IMR-90 (cell line): ENCODE data around the gene BPIFA3. TPM values are rescaled to one million over a fixed set of nuclear protein-coding genes. Genes with fewer than 3 reads are reported as not detected.

Source experiments
- ATAC-seq: fragments of 200-7000 bp; cut with Tn5 transposase; 2 replicates; pipeline ENCODE4 v1.9.1; 2020; ENCODE audit warnings: low read depth, mild to moderate bottlenecking, moderate library complexity
- BruUV-seq: library from RNA; stranded (reverse); fragments of 400-500 nt; replicated peaks from 2 replicates; lab custom pipeline; 2021; lab: Mats Ljungman, UMichigan
- CTCF ChIA-PET: fragments of 300-600 bp; formaldehyde crosslinking; extraction: SDS; loops from one replicate; lab custom pipeline; 2021; ENCODE audit warnings: antibody characterized with exemption; lab: Yijun Ruan, JAX
- POLR2A ChIA-PET: fragments of 300-600 bp; sonication (Branson Sonifier 250); formaldehyde crosslinking; loops from one replicate; lab custom pipeline; 2022; ENCODE audit warnings: antibody characterized with exemption; ENCODE audit not compliant: unreplicated experiment; lab: Charles Lee
- DNase-seq: peaks from one replicate; pipeline ENCODE4 v3.0.0; 2013
- H2AFZ ChIP-seq: replicated peaks from 2 replicates; pipeline ENCODE3; 2013; ENCODE audit warnings: low read length, mild to moderate bottlenecking; ENCODE audit not compliant: poor library complexity
- H2AK5ac ChIP-seq: 2 replicates; pipeline ENCODE4 v1.6.1; 2013; ENCODE audit warnings: low read depth, low read length, inconsistent platforms
- H2AK9ac ChIP-seq: replicated peaks from 2 replicates; pipeline ENCODE3; 2013; ENCODE audit warnings: mild to moderate bottlenecking, low read depth, low read length, moderate library complexity; ENCODE audit not compliant: poor library complexity
- H2BK120ac ChIP-seq: 2 replicates; pipeline ENCODE4 v1.6.1; 2013; ENCODE audit warnings: low read depth, low read length, inconsistent platforms
- H2BK15ac ChIP-seq: 3 replicates; pipeline ENCODE4 v1.6.1; 2013; ENCODE audit warnings: low read depth, low read length, inconsistent platforms
- H2BK20ac ChIP-seq: 2 replicates; pipeline ENCODE4 v1.6.1; 2013; ENCODE audit warnings: low read depth, mild to moderate bottlenecking, inconsistent platforms, low read length, moderate library complexity
- H2BK5ac ChIP-seq: 2 replicates; pipeline ENCODE4 v1.6.1; 2013; ENCODE audit warnings: mild to moderate bottlenecking, low read depth, low read length, inconsistent platforms; ENCODE audit not compliant: poor library complexity, severe bottlenecking
- H3K14ac ChIP-seq: replicated peaks from 2 replicates; pipeline ENCODE4 v1.6.1; 2013; ENCODE audit warnings: low read depth, low read length, inconsistent platforms
- H3K18ac ChIP-seq: 2 replicates; pipeline ENCODE4 v1.6.1; 2013; ENCODE audit warnings: low read depth, low read length, control low read depth
- H3K23ac ChIP-seq: 2 replicates; pipeline ENCODE4 v1.6.1; 2013; ENCODE audit warnings: low read depth, low read length, inconsistent platforms
- H3K27ac ChIP-seq: 2 replicates; pipeline ENCODE4 v1.5.1; 2013; ENCODE audit warnings: mild to moderate bottlenecking, control low read depth, low read length; ENCODE audit not compliant: insufficient read depth
- H3K27me3 ChIP-seq: 2 replicates; pipeline ENCODE4 v1.6.1; 2013; ENCODE audit warnings: low read length; ENCODE audit not compliant: control insufficient read depth, insufficient read depth
- H3K36me3 ChIP-seq: 2 replicates; pipeline ENCODE4 v1.6.1; 2013; ENCODE audit warnings: low read length, mixed read lengths; ENCODE audit not compliant: control insufficient read depth, insufficient read depth
- H3K4ac ChIP-seq: 2 replicates; pipeline ENCODE4 v1.6.1; 2013; ENCODE audit warnings: low read depth, low read length, inconsistent platforms
- H3K4me1 ChIP-seq: 2 replicates; pipeline ENCODE4 v1.6.1; 2013; ENCODE audit warnings: low read length, mixed read lengths; ENCODE audit not compliant: control insufficient read depth, insufficient read depth
- H3K4me2 ChIP-seq: 2 replicates; pipeline ENCODE4 v1.6.1; 2013; ENCODE audit warnings: low read depth, mild to moderate bottlenecking, control low read depth, low read length, moderate library complexity
- H3K4me3 ChIP-seq: 2 replicates; pipeline ENCODE4 v1.5.1; 2013; ENCODE audit warnings: low read depth, mild to moderate bottlenecking, control low read depth, low read length, moderate library complexity; ENCODE audit not compliant: insufficient read depth
- H3K56ac ChIP-seq: 2 replicates; pipeline ENCODE4 v1.6.1; 2013; ENCODE audit warnings: low read length, inconsistent platforms; ENCODE audit not compliant: insufficient read depth; ENCODE audit errors: extremely low read depth
- H3K79me1 ChIP-seq, 2 experiments: 2 replicates each; pipeline ENCODE4 v1.6.1; 2013; ENCODE audit warnings: low read length in 2 of 2, inconsistent platforms in 1 of 2, low read depth in 1 of 2
- H3K9ac ChIP-seq: 2 replicates; pipeline ENCODE4 v1.6.1; 2013; ENCODE audit warnings: low read depth, low read length, control low read depth
- H3K9me1 ChIP-seq: 2 replicates; pipeline ENCODE4 v1.6.1; 2013; ENCODE audit warnings: low read length, inconsistent platforms; ENCODE audit not compliant: insufficient read depth
- H3K9me3 ChIP-seq: 2 replicates; pipeline ENCODE4 v1.6.1; 2013; ENCODE audit warnings: low read length; ENCODE audit not compliant: control insufficient read depth, insufficient read depth
- H4K20me1 ChIP-seq: 2 replicates; pipeline ENCODE4 v1.6.1; 2013; ENCODE audit warnings: low read length, inconsistent platforms; ENCODE audit not compliant: insufficient read depth
- H4K5ac ChIP-seq: 2 replicates; pipeline ENCODE4 v1.6.1; 2013; ENCODE audit warnings: mild to moderate bottlenecking, low read depth, low read length, control low read depth
- H4K8ac ChIP-seq, 2 experiments: 2 replicates each; pipeline ENCODE4 v1.6.1; 2013; ENCODE audit warnings: low read depth in 2 of 2, low read length in 2 of 2, control low read depth in 1 of 2, inconsistent platforms in 1 of 2
- H4K91ac ChIP-seq: 2 replicates; pipeline ENCODE4 v1.6.1; 2013; ENCODE audit warnings: low read depth, low read length, inconsistent platforms; ENCODE audit not compliant: insufficient read depth
- BHLHE40 ChIP-seq: fragments of 150-350 bp; IDR thresholded peaks from 2 replicates; pipeline ENCODE4 v1.6.1; 2016; ENCODE audit warnings: mild to moderate bottlenecking, low read depth, low read length
- CEBPB ChIP-seq: IDR thresholded peaks from 2 replicates; pipeline ENCODE4 v1.6.1; 2012; ENCODE audit warnings: low read depth, low read length, improper control_type of control experiment
- CHD1 ChIP-seq: IDR thresholded peaks from 2 replicates; pipeline ENCODE4 v1.6.1; 2012; ENCODE audit warnings: low read depth, low read length, improper control_type of control experiment
- CTCF ChIP-seq: conservative IDR thresholded peaks from 2 replicates; pipeline ENCODE4 v1.5.1; 2012; ENCODE audit warnings: mild to moderate bottlenecking, low read depth, low read length, improper control_type of control experiment
- FOS ChIP-seq: fragments of 150-350 bp; IDR thresholded peaks from 2 replicates; pipeline ENCODE4 v1.6.1; 2016; ENCODE audit warnings: low read depth, low read length
- MAFK ChIP-seq: IDR thresholded peaks from 2 replicates; pipeline ENCODE4 v1.6.1; 2012; ENCODE audit warnings: low read depth, low read length, improper control_type of control experiment
- MAZ ChIP-seq: IDR thresholded peaks from 2 replicates; pipeline ENCODE4 v1.6.1; 2012; ENCODE audit warnings: low read depth, mild to moderate bottlenecking, low read length, improper control_type of control experiment, moderate library complexity, borderline replicate concordance
- MXI1 ChIP-seq: IDR thresholded peaks from 2 replicates; pipeline ENCODE4 v1.6.1; 2012; ENCODE audit warnings: low read depth, mild to moderate bottlenecking, low read length, moderate library complexity, borderline replicate concordance
- NFE2L2 ChIP-seq: fragments of 150-350 bp; IDR thresholded peaks from 2 replicates; pipeline ENCODE4 v1.6.1; 2016; ENCODE audit warnings: low read depth, mild to moderate bottlenecking, low read length
- RAD21 ChIP-seq: IDR thresholded peaks from 2 replicates; pipeline ENCODE4 v1.6.1; 2012; ENCODE audit warnings: low read length, improper control_type of control experiment
- RCOR1 ChIP-seq: IDR thresholded peaks from 2 replicates; pipeline ENCODE4 v1.6.1; 2012; ENCODE audit warnings: mild to moderate bottlenecking, low read length, improper control_type of control experiment; ENCODE audit not compliant: insufficient replicate concordance
- RFX5 ChIP-seq: IDR thresholded peaks from 2 replicates; pipeline ENCODE4 v1.8.0; 2012; ENCODE audit warnings: low read depth, mild to moderate bottlenecking, low read length, moderate library complexity
- WGBS, 2 experiments: methylation state at CpG; one replicate each; pipeline versions ENCODE4 v1.1.5 to v1.1.7; 2013; ENCODE audit warnings: missing lambda C conversion rate in 2 of 2; ENCODE audit not compliant: insufficient read length in 1 of 2; ENCODE audit errors: extremely low coverage in 2 of 2; 5-methylcytosine and 5-hydroxymethylcytosine counted together
- dilution Hi-C: fragments of 300-500 bp; cut with HindIII; formaldehyde crosslinking; loops from one replicate; pipeline ENCODE4 v1.14.3; 2018; ENCODE audit warnings: low sequenced_read_pairs; ENCODE audit not compliant: unreplicated experiment
- in situ Hi-C: fragments of 300-500 bp; cut with MboI; formaldehyde crosslinking; loops from 3 replicates; pipeline ENCODE4 v1.14.3; 2019; ENCODE audit warnings: low sequenced_read_pairs, inconsistent platforms, mixed read lengths
- intact Hi-C: fragments of 100-400 bp; cut with micrococcal nuclease; formaldehyde crosslinking; loops from 2 replicates; pipeline ENCODE4 v1.10.0; 2022
- polyA plus RNA-seq, 3 experiments: library from polyadenylated mRNA; depleted of rRNA; stranded (reverse); fragments of >200 nt; gene quantifications; 2 replicates each; pipeline ENCODE4 v1.2.3, GENCODE V29; 2012; ENCODE audit warnings: low replicate concordance in 1 of 3
- total RNA-seq: library from RNA; depleted of rRNA; stranded (reverse); fragments of >200 nt; gene quantifications from 2 replicates; pipeline ENCODE4 v1.2.3, GENCODE V29; 2012
- TF ChIP-seq, protein P1 (sequence below): fragments of 150-350 bp; IDR thresholded peaks from 2 replicates; pipeline ENCODE4 v1.6.1; 2016; ENCODE audit warnings: low read depth, mild to moderate bottlenecking, low read length, moderate library complexity, borderline replicate concordance
- TF ChIP-seq, protein P2 (sequence below): fragments of 150-350 bp; IDR thresholded peaks from 2 replicates; pipeline ENCODE4 v1.6.1; 2017; ENCODE audit warnings: mild to moderate bottlenecking, antibody characterized with exemption, low read length, low read depth

Gene BPIFA3
- total and polyA plus RNA-seq, 2 of the 4 experiments (the other 2 are of a cell fraction): not detected

- H3K4ac ChIP-seq: no peak overlapping the region
- no peak overlapping the region for H2BK120ac ChIP-seq
- dilution Hi-C loops: no loop called here
- H3K9ac ChIP-seq: no peak overlapping the region
- no peaks in the 10 kb centered on the region for H3K79me1 ChIP-seq
- no peak overlapping the region for H2AFZ ChIP-seq
- in situ Hi-C loops: no loop called here
- no peak overlapping the region for H4K8ac ChIP-seq
- H3K27me3 ChIP-seq: no peaks in the 10 kb centered on the region; the same call in 1 of the 2 replicates
- no peak for ATAC-seq
- H4K91ac ChIP-seq: no peak overlapping the region
- ChIA-PET CTCF (no interaction called here), POLR2A (no interaction called here)
- H3K4me2 ChIP-seq: no peak overlapping the region
- no peak overlapping the region for H3K27ac ChIP-seq
- no peaks in the 10 kb centered on the region for H3K9me1 ChIP-seq
- intact Hi-C loops: no loop called here
- 25% methylated on average over 1 of the region's 3 CpGs; no CpG with 5 or more reads in 1 of the 2 experiments for WGBS, 2 experiments
- H2AK9ac ChIP-seq: no peak overlapping the region
- H3K9me3 ChIP-seq: no peaks in the 10 kb centered on the region
- no peak overlapping the region for H3K18ac ChIP-seq
- no peak overlapping the region for H3K56ac ChIP-seq
- no peak for DNase-seq
- H3K4me1 ChIP-seq: no peaks in the 10 kb centered on the region
- TF ChIP-seq RCOR1 (no peak), BHLHE40 (no peak), NFE2L2 (no peak), MAFK (no peak), RFX5 (no peak), FOS (no peak), MAZ (no peak), RAD21 (no peak), CTCF (no peak), MXI1 (no peak), CEBPB (no peak), CHD1 (no peak)
- TF ChIP-seq, protein P1, sequence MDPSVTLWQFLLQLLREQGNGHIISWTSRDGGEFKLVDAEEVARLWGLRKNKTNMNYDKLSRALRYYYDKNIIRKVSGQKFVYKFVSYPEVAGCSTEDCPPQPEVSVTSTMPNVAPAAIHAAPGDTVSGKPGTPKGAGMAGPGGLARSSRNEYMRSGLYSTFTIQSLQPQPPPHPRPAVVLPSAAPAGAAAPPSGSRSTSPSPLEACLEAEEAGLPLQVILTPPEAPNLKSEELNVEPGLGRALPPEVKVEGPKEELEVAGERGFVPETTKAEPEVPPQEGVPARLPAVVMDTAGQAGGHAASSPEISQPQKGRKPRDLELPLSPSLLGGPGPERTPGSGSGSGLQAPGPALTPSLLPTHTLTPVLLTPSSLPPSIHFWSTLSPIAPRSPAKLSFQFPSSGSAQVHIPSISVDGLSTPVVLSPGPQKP: no peak
- TF ChIP-seq, protein P2, sequence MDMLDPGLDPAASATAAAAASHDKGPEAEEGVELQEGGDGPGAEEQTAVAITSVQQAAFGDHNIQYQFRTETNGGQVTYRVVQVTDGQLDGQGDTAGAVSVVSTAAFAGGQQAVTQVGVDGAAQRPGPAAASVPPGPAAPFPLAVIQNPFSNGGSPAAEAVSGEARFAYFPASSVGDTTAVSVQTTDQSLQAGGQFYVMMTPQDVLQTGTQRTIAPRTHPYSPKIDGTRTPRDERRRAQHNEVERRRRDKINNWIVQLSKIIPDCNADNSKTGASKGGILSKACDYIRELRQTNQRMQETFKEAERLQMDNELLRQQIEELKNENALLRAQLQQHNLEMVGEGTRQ: no peak
- BruUV-seq: no TSS peak
- H2AK5ac ChIP-seq: no peak overlapping the region
- H2BK20ac ChIP-seq: no peak overlapping the region
- no peaks in the 10 kb centered on the region for H3K36me3 ChIP-seq
- no peak overlapping the region for H3K23ac ChIP-seq
- no peak overlapping the region for H3K14ac ChIP-seq
- H2BK15ac ChIP-seq: no peak overlapping the region
- no peak overlapping the region for H3K4me3 ChIP-seq
- no peaks in the 10 kb centered on the region for H4K20me1 ChIP-seq
- no peak overlapping the region for H2BK5ac ChIP-seq
- H4K5ac ChIP-seq: no peak overlapping the region
These were observed 42.0 kb upstream of the BPIFA3 start for GRCh38 chr20:33175123-33175522.
